ENCODE results near the gene ABCA5. TPM values are rescaled to one million over a fixed set of nuclear protein-coding genes. Genes with fewer than 3 reads are reported as not detected.

Gene ABCA5
- total RNA-seq, 1 donor from 2014 or later, result 7.8 TPM

DNA sequence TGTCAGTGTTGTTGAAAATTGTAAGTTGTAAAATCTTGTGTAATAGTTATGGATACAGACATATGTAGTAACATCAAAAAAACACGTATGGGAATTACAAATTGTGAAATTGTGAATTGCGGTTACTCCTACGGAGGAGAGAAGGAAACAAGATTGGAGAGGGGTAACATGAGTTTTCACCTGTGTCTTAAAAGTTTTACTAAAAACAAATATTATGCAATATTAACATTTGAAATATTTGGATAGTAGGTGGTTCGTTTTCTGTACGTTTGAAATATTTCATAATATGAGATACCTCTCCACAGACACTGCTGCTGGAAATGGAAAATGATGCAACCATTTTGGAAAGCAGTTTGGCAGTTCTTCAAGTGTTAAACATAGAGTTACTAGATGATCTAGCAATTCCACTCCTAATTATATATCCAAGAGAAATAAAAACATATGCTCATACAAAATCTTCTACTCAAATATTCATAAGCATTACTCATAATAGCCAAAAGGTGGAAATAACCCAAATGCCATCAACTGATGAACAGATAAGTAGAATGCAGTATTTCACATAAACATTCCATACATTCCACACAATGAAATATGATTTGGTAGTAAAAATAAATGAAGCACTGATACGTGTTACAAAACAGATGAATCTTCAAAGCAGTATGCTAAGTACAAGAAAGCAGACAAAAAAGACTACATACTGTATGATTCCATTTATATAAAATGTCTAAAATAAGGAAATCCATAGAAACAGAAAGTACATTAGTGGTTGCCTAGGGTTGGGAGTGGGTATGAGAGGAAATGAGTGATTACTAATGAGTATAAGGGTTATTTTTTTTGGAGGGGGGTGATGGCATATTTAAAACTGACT, 57.6 kb downstream of the ABCA5 start:
- Histone ChIP-seq H3K27ac (no peak overlapping the region), H3K36me3 (no peaks in the 10 kb centered on the region), H3K4me1 (no peaks in the 10 kb centered on the region), H3K4me3 (no peak overlapping the region), H3K27me3 (no peaks in the 10 kb centered on the region), H3K9me3 (no peaks in the 10 kb centered on the region)
- DNase-seq (ENCODE audit: low spot score in 2 of 2), result no peak
- intact Hi-C loops (cut with DNase I), result no loop called here
- TF ChIP-seq, protein P1, sequence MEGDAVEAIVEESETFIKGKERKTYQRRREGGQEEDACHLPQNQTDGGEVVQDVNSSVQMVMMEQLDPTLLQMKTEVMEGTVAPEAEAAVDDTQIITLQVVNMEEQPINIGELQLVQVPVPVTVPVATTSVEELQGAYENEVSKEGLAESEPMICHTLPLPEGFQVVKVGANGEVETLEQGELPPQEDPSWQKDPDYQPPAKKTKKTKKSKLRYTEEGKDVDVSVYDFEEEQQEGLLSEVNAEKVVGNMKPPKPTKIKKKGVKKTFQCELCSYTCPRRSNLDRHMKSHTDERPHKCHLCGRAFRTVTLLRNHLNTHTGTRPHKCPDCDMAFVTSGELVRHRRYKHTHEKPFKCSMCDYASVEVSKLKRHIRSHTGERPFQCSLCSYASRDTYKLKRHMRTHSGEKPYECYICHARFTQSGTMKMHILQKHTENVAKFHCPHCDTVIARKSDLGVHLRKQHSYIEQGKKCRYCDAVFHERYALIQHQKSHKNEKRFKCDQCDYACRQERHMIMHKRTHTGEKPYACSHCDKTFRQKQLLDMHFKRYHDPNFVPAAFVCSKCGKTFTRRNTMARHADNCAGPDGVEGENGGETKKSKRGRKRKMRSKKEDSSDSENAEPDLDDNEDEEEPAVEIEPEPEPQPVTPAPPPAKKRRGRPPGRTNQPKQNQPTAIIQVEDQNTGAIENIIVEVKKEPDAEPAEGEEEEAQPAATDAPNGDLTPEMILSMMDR (IDR thresholded peaks at IDR 0.05), result no peak

DNA sequence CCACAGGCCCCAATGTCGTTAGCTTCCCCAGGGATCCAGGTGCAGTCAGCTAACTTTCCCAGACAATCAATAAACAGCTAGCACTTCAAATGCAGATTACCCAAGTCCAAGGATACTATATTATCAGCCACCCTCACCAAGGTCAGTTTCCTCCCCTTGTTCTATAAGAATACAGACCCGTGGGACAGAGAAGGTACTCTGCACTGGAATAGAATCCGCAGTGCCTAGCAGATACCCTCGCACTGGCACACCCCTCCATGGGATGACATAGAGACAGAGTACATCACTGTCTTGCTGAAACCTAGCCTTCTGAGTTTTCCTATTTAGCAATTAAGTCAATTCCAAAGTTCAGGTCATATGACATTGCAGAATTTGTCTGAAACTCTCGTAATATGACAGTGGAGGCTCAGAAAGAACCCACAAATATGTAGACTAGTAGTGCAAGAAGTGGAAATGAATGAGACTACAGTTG, 58.4 kb downstream of the ABCA5 start:
- H3K36me3 ChIP-seq, result no peaks in the 10 kb centered on the region
- H3K4me3 ChIP-seq, result no peak overlapping the region
- no peaks in the 10 kb centered on the region for H3K4me1 ChIP-seq
- H3K27me3 ChIP-seq, result no peaks in the 10 kb centered on the region
- no peak for DNase-seq (ENCODE audit: low spot score in 2 of 2)
- intact Hi-C loops (cut with DNase I), result no loop called here
- H3K9me3 ChIP-seq, result no peaks in the 10 kb centered on the region
- H3K27ac ChIP-seq, result no peak overlapping the region
- TF ChIP-seq, protein P1 (IDR thresholded peaks at IDR 0.05), result no peak

DNA sequence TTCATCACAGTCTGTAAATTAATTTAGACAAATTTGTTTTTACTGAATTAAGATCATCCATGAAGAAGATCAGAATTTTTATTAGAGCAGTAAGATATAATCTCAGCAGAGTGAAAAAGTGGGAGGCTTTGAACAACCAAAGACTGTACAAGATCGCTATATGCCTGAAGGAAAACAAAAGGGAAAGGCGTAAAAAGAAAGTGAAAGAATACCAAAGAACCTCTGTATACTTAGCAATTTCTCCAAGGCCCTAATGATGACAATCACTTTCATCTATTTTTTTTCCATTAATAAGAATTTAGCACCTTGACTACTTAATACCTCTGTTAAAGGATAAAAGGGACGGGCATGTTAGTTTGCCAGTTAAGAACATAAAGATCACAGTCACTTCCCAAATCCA, 59.7 kb downstream of the ABCA5 start:
- Histone ChIP-seq H3K4me3 (no peak overlapping the region), H3K27me3 (no peaks in the 10 kb centered on the region), H3K36me3 (no peaks in the 10 kb centered on the region), H3K4me1 (no peaks in the 10 kb centered on the region), H3K9me3 (no peaks in the 10 kb centered on the region), H3K27ac (no peak overlapping the region)
- DNase-seq (ENCODE audit: low spot score in 2 of 2), result no peak
- TF ChIP-seq, protein P1 (IDR thresholded peaks at IDR 0.05), result no peak
- intact Hi-C loops (cut with DNase I), result no loop called here

DNA sequence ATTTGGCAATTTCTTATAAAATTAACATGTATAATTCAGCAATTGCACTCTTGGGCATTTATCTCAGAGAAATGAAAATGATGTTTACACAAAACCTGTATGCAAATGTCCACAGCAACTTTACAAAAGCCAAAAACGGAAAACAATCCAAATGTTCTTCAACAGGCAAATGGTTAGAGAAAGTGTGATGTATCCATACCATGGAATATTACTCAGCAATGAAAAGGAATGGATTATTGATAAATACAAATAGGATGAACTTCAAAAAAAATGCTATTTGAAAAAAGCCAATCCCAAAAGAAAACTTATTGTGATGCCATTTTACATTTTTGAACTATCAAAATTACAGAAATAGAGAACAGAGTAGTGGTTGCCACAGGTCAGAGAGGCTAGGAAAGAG, 61.1 kb downstream of the ABCA5 start:
- intact Hi-C loops (cut with DNase I), result no loop called here
- DNase-seq (ENCODE audit: low spot score in 2 of 2), result no peak
- no peaks in the 10 kb centered on the region for H3K4me1 ChIP-seq

DNA sequence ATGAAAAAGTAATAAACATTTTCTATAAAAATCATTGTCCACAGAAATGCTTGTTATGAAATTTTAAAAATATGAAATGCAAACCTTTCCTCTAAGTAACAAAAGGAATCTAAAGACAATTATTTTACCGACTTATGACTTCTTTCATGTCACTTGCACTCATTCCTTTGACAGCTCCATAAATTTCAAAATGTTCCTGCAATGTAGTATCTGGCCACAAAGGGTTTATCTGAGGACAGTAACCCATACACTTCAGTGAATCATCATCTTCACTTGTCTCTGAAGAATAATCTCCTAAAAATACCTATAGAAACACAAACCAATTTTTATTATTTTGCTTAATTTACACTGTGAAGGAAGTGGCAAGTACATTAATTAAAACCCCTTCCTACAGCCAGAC, 72.7 kb downstream of the ABCA5 start:
- Histone ChIP-seq H3K36me3 (peaks cover 0 to 3% of the 10 kb centered on the region in 2 donors), H3K4me3 (no peak overlapping the region), H3K27me3 (no peaks in the 10 kb centered on the region), H3K9me3 (no peaks in the 10 kb centered on the region), H3K4me1 (no peaks in the 10 kb centered on the region), H3K27ac (no peak overlapping the region)
- DNase-seq (ENCODE audit: low spot score in 2 of 2), result no peak
- TF ChIP-seq, protein P1 (IDR thresholded peaks at IDR 0.05), result no peak
- intact Hi-C loops (cut with DNase I), result no loop called here

More for the DNA sequence above, 61.1 kb downstream of the ABCA5 start:
- H3K27me3 ChIP-seq, result no peaks in the 10 kb centered on the region
- H3K36me3 ChIP-seq, result no peaks in the 10 kb centered on the region
- H3K4me3 ChIP-seq, result no peak overlapping the region
- H3K27ac ChIP-seq, result no peak overlapping the region
- TF ChIP-seq, protein P1 (IDR thresholded peaks at IDR 0.05), result no peak
- no peaks in the 10 kb centered on the region for H3K9me3 ChIP-seq
